Esophagus muscularis mucosa (tissue), 4 donors: ENCODE data around the gene VRK2. TPM values are rescaled to one million over a fixed set of nuclear protein-coding genes. Genes with fewer than 3 reads are reported as not detected.
"Not testable (repeated sequence)": the region's sequence is repeated elsewhere in the genome, so short reads cannot be mapped to it uniquely, and the experiment has no call there.

ENCODE experiments used
- DNase-seq: peaks from one replicate; pipeline ENCODE4 v3.0.0-alpha.2; 2017; ENCODE audit errors: extremely low spot score
- H3K27ac ChIP-seq, 4 donors: fragments of 200-600 bp; sonication (generic); replicated peaks in 1 of 4; 1 replicate in 3 of 4; 2 replicates in 1 of 4; pipeline ENCODE4 v1.5.1; 2016 to 2019; ENCODE audit warnings: mild to moderate bottlenecking in 1 of 4
- H3K27me3 ChIP-seq, 4 donors: fragments of 200-600 bp; sonication (generic); one replicate each; pipeline versions ENCODE4 v1.5.1 to v1.6.0; 2016 to 2019
- H3K36me3 ChIP-seq, 4 donors: fragments of 200-600 bp; sonication (generic); one replicate each; pipeline ENCODE4 v1.5.1; 2016 to 2019
- H3K4me1 ChIP-seq, 4 donors: fragments of 200-600 bp; sonication (generic); one replicate each; pipeline ENCODE4 v1.5.1; 2016 to 2019
- H3K4me3 ChIP-seq, 4 donors: fragments of 200-600 bp; sonication (generic); 1 replicate in 2 of 4; 2 replicates in 2 of 4; pipeline ENCODE4 v1.5.1; 2016 to 2019; ENCODE audit warnings: mild to moderate bottlenecking in 4 of 4, moderate library complexity in 1 of 4
- H3K9me3 ChIP-seq, 4 donors: fragments of 200-600 bp; sonication (generic); 1 replicate in 3 of 4; 2 replicates in 1 of 4; pipeline ENCODE4 v1.5.1; 2016 to 2019
- EP300 ChIP-seq: sonication (generic); formaldehyde crosslinking; IDR thresholded peaks from one replicate; pipeline ENCODE4 v1.6.1; 2017; ENCODE audit warnings: antibody characterized with exemption
- POLR2A ChIP-seq: fragments of 450-650 bp; IDR thresholded peaks from one replicate; pipeline ENCODE4 v1.6.1; 2017; ENCODE audit warnings: antibody characterized with exemption, moderate library complexity, mild to moderate bottlenecking, low read depth
- POLR2AphosphoS5 ChIP-seq, 2 donors: sonication (generic); formaldehyde crosslinking; IDR thresholded peaks; one replicate each; pipeline ENCODE4 v1.6.1; 2017; ENCODE audit warnings: antibody characterized with exemption in 2 of 2
- WGBS: methylation state at CpG from one replicate; pipeline ENCODE4 v1.1.5; 2018; 5-methylcytosine and 5-hydroxymethylcytosine counted together
- intact Hi-C: fragments of 100-400 bp; cut with DNase I; formaldehyde crosslinking; loops from one replicate; pipeline ENCODE4 v1.15.1; 2023
- total RNA-seq, 4 donors: library from RNA; depleted of rRNA; stranded (reverse); fragments of >200 nt; gene quantifications; one replicate each; pipeline versions ENCODE4 v1.1.0 to v1.2.1, GENCODE V29; 2016
- TF ChIP-seq, protein P1 (sequence below), 3 experiments: fragments of 200-600 bp in 2 of 3; fragments of 450-650 bp in 1 of 3; sonication (generic) in 2 of 3; IDR thresholded peaks; one replicate each; pipeline ENCODE4 v1.5.1; 2017 to 2019; ENCODE audit warnings: antibody characterized with exemption in 3 of 3, mild to moderate bottlenecking in 2 of 3, moderate library complexity in 1 of 3

VRK2 gene
- total RNA-seq, 4 donors from 2014 or later = 25.8 to 31.3 (median 28.7) TPM

DNA sequence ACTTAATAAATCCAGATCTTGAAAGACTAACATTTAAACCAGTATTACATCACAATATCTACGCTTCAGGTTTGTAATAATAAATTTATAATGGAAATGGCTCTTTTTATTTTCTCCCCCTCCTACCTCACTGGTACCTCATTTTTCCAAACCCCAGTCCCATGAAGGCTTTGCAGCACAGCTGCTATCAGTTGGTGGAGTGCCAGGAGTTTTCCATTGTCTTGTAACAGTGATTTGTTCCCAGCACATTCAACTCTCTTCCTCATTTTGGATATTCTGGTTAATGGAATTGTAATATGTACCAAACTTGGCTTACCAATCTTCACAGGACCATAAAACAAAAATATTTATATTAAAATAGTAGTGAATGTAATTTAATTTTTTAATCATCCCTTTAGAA, 91.2 kb downstream of the VRK2 start:
- Histone ChIP-seq H3K27ac (no peak overlapping the region), H3K4me1 (peaks cover 0 to 5% (median 0%) of the 10 kb centered on the region in 4 donors), H3K4me3 (no peak overlapping the region), H3K27me3 (no peaks in the 10 kb centered on the region), H3K36me3 (peaks cover 0 to 14% (median 7%) of the 10 kb centered on the region in 4 donors), H3K9me3 (no peaks in the 10 kb centered on the region)
- 89% methylated on average over 1 of the region's 1 CpG for WGBS
- TF ChIP-seq POLR2A (no peak), POLR2AphosphoS5 (IDR thresholded peaks at IDR 0.05) (no peak), EP300 (no peak)
- TF ChIP-seq, protein P1, sequence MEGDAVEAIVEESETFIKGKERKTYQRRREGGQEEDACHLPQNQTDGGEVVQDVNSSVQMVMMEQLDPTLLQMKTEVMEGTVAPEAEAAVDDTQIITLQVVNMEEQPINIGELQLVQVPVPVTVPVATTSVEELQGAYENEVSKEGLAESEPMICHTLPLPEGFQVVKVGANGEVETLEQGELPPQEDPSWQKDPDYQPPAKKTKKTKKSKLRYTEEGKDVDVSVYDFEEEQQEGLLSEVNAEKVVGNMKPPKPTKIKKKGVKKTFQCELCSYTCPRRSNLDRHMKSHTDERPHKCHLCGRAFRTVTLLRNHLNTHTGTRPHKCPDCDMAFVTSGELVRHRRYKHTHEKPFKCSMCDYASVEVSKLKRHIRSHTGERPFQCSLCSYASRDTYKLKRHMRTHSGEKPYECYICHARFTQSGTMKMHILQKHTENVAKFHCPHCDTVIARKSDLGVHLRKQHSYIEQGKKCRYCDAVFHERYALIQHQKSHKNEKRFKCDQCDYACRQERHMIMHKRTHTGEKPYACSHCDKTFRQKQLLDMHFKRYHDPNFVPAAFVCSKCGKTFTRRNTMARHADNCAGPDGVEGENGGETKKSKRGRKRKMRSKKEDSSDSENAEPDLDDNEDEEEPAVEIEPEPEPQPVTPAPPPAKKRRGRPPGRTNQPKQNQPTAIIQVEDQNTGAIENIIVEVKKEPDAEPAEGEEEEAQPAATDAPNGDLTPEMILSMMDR (IDR thresholded peaks at IDR 0.05) = no peak
- DNase-seq = no peak
- intact Hi-C loops = no loop called here

DNA sequence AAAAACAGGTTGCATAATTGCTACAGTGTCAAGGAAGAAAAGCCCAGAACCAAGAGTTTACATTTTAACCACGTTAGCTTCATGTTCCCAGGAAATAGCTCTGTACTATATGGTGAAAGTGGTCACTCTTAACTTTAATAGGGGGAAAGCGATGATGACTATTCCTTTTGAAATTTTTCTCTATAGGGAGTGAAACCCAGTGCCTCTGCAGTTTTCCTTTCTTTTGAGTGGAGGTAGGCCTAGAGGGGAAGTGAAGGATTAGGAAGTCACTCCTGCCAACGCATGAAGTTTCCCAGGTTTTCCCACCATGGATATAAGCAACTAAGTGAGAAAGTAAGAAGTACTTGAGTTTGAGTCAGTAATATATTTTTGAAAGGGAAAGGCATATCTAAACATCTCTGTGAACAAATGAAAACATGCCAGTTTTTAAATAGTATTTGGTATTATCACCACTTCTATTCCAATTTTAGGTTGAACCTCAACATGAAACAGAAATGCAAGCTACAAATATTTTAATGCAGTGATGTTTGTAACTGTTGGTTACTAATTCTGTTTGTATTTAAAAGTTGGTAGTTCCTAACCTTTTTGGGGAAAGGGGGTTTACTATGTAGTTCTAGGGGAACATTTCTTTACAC, 91.9 kb downstream of the VRK2 start:
- TF ChIP-seq POLR2AphosphoS5 (IDR thresholded peaks at IDR 0.05) (no peak), EP300 (no peak), POLR2A (no peak)
- TF ChIP-seq, protein P1 (IDR thresholded peaks at IDR 0.05) = no peak
- Histone ChIP-seq H3K9me3 (no peaks in the 10 kb centered on the region), H3K27ac (no peak overlapping the region), H3K27me3 (no peaks in the 10 kb centered on the region), H3K36me3 (peaks cover 0 to 16% (median 7%) of the 10 kb centered on the region in 4 donors), H3K4me1 (peaks cover 0 to 5% (median 0%) of the 10 kb centered on the region in 4 donors), H3K4me3 (no peak overlapping the region)
- no peak for DNase-seq
- 88% methylated on average over 3 of the region's 3 CpGs for WGBS
- intact Hi-C loops = no loop called here

DNA sequence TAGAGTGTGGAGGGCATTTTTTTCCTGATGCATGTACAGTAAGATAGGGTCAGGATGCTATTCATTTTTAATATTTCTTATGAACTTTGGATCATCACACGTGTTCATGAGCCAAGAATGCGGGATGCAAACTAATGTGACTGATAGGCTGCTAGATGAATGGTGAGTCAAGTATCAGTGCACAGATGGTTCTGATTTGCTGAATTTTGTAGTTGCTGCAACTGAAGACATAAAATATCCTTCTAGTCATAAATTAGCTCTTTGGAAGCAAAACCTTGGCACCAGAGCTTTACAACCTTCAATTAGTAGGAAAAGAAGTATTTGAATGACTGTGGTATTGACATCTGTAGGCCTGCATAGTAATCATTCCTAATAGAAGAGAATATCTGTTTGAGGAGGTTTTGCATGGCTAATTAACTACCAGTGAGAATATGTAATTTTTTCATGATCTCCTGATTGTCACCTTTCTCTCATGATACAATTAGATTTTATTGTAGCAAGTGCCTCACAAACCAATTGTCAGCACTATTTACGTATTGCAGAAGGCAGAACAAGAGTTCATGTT, 94.0 kb downstream of the VRK2 start:
- TF ChIP-seq POLR2AphosphoS5 (IDR thresholded peaks at IDR 0.05) = no peak
- TF ChIP-seq, protein P1 (IDR thresholded peaks at IDR 0.05) = no peak
- DNase-seq = no peak
- peaks cover 0 to 5% (median 0%) of the 10 kb centered on the region in 4 donors for H3K4me1 ChIP-seq
- intact Hi-C loops = no loop called here
- no peak overlapping the region for H3K27ac ChIP-seq
- H3K27me3 ChIP-seq = no peaks in the 10 kb centered on the region
- H3K4me3 ChIP-seq = no peak overlapping the region
- H3K36me3 ChIP-seq = peaks cover 0 to 18% (median 5%) of the 10 kb centered on the region in 4 donors
- WGBS = 78% methylated on average over 3 of the region's 3 CpGs
- H3K9me3 ChIP-seq = no peaks in the 10 kb centered on the region

DNA sequence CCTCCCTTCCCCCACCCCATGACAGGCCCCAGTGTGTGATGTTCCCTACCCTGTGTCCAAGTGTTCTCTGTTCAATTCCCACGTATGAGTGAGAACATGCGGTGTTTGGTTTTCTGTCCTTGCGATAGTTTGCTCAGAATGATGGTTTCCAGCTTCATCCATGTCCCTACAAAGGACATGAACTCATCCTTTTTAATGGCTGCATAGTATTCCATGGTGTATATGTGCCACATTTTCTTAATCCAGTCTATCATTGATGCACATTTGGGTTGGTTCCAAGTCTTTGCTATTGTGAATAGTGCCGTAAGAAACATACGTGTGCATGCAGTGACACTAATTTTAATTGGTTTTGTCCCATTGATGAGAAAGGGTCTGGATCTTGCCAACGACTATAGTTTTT, 99.2 kb downstream of the VRK2 start:
- intact Hi-C loops, H3K4me1 ChIP-seq, H3K4me3 ChIP-seq, DNase-seq, H3K9me3 ChIP-seq, H3K27me3 ChIP-seq, H3K27ac ChIP-seq: not testable (repeated sequence)
- peaks cover 0 to 15% (median 7%) of the 10 kb centered on the region in 4 donors for H3K36me3 ChIP-seq
- WGBS = 95% methylated on average over 6 of the region's 6 CpGs

DNA sequence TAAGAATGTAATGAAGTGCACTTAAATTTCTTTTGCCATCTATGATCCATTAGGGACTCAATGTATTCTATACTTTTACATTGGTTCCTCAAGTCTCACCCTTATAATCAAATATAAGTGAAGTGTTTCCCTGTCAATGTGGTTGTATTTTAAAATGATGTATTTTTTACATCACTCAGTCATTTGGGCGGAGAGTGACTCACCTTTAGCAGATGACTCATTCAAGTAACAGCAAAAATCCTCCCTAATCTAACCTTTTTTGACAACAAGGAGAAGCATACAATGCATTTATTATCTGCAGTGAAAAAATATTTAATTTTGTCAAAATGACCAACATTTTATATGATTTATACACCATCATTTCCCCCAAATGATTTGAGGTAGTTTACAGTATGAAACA, 100.1 kb downstream of the VRK2 start:
- Histone ChIP-seq H3K4me1 (no peaks in the 10 kb centered on the region), H3K4me3 (no peak overlapping the region), H3K9me3 (no peaks in the 10 kb centered on the region), H3K27me3 (no peaks in the 10 kb centered on the region), H3K36me3 (peaks cover 0 to 15% (median 7%) of the 10 kb centered on the region in 4 donors), H3K27ac (no peak overlapping the region)
- intact Hi-C loops = no loop called here
- DNase-seq = no peak
- TF ChIP-seq POLR2A (no peak), EP300 (no peak), POLR2AphosphoS5 (IDR thresholded peaks at IDR 0.05) (no peak)
- TF ChIP-seq, protein P1 (IDR thresholded peaks at IDR 0.05) = no peak
- WGBS = 84% methylated on average over 1 of the region's 1 CpG
